ENCODE data around the gene PUS10.

PUS10 gene

GRCh38 chr2:60958361-60958760, 59.7 kb downstream of the PUS10 start:
- Histone ChIP-seq H3K4me3 (IDR thresholded peaks at IDR 0.05; ENCODE audit: insufficient read depth, low read depth, low read length) (no peak overlapping the region), H3K36me3 (ENCODE audit: insufficient read depth) (no peaks in the 10 kb centered on the region), H3K27me3 (ENCODE audit: insufficient read depth, low read depth) (no peaks in the 10 kb centered on the region), H3K79me2 (ENCODE audit: insufficient read depth, low read depth) (no peaks in the 10 kb centered on the region), H3K9ac (no peak overlapping the region), H3K4me2 (no peak overlapping the region), H3K4me1 (ENCODE audit: low read depth, poor library complexity, severe bottlenecking) (no peaks in the 10 kb centered on the region), H2AFZ (ENCODE audit: low read depth) (no peak overlapping the region), H3K27ac (no peak overlapping the region), H4K20me1 (ENCODE audit: insufficient read depth) (no peaks in the 10 kb centered on the region)
- TF ChIP-seq CTCF (conservative IDR thresholded peaks at IDR 0.05; ENCODE audit: low read depth, low read length) = no peak

- Histone ChIP-seq H3K9ac (no peak overlapping the region), H3K36me3 (ENCODE audit: insufficient read depth) (no peaks in the 10 kb centered on the region), H3K4me3 (IDR thresholded peaks at IDR 0.05; ENCODE audit: insufficient read depth, low read depth, low read length) (no peak overlapping the region), H3K4me1 (ENCODE audit: low read depth, poor library complexity, severe bottlenecking) (no peaks in the 10 kb centered on the region), H2AFZ (ENCODE audit: low read depth) (no peak overlapping the region), H4K20me1 (ENCODE audit: insufficient read depth) (no peaks in the 10 kb centered on the region), H3K4me2 (no peak overlapping the region), H3K27ac (no peak overlapping the region), H3K79me2 (ENCODE audit: insufficient read depth, low read depth) (no peaks in the 10 kb centered on the region), H3K27me3 (ENCODE audit: insufficient read depth, low read depth) (no peaks in the 10 kb centered on the region)
- no peak for TF ChIP-seq CTCF (conservative IDR thresholded peaks at IDR 0.05; ENCODE audit: low read depth, low read length)
These were observed 60.4 kb downstream of the PUS10 start for GRCh38 chr2:60957643-60958042.

GRCh38 chr2:60957224-60957623, 60.8 kb downstream of the PUS10 start:
- H3K4me3 ChIP-seq (IDR thresholded peaks at IDR 0.05; ENCODE audit: insufficient read depth, low read depth, low read length) = no peak overlapping the region
- no peaks in the 10 kb centered on the region for H3K79me2 ChIP-seq (ENCODE audit: insufficient read depth, low read depth)
- H3K4me2 ChIP-seq = no peak overlapping the region
- H4K20me1 ChIP-seq (ENCODE audit: insufficient read depth) = no peaks in the 10 kb centered on the region
- no peaks in the 10 kb centered on the region for H3K36me3 ChIP-seq (ENCODE audit: insufficient read depth)
- H3K9ac ChIP-seq = no peak overlapping the region
- H3K27me3 ChIP-seq (ENCODE audit: insufficient read depth, low read depth) = no peaks in the 10 kb centered on the region
- no peak for TF ChIP-seq CTCF (conservative IDR thresholded peaks at IDR 0.05; ENCODE audit: low read depth, low read length)
- no peak overlapping the region for H3K27ac ChIP-seq
- no peaks in the 10 kb centered on the region for H3K4me1 ChIP-seq (ENCODE audit: low read depth, poor library complexity, severe bottlenecking)
- H2AFZ ChIP-seq (ENCODE audit: low read depth) = no peak overlapping the region

- Histone ChIP-seq H3K36me3 (ENCODE audit: insufficient read depth) (no peaks in the 10 kb centered on the region), H3K9ac (no peak overlapping the region), H4K20me1 (ENCODE audit: insufficient read depth) (no peaks in the 10 kb centered on the region), H3K27me3 (ENCODE audit: insufficient read depth, low read depth) (no peaks in the 10 kb centered on the region), H3K79me2 (ENCODE audit: insufficient read depth, low read depth) (no peaks in the 10 kb centered on the region), H3K27ac (no peak overlapping the region), H2AFZ (ENCODE audit: low read depth) (no peak overlapping the region), H3K4me2 (no peak overlapping the region), H3K4me1 (ENCODE audit: low read depth, poor library complexity, severe bottlenecking) (no peaks in the 10 kb centered on the region), H3K4me3 (IDR thresholded peaks at IDR 0.05; ENCODE audit: insufficient read depth, low read depth, low read length) (no peak overlapping the region)
- no peak for TF ChIP-seq CTCF (conservative IDR thresholded peaks at IDR 0.05; ENCODE audit: low read depth, low read length)
These were observed 63.9 kb downstream of the PUS10 start for GRCh38 chr2:60954139-60954538.

Data from KMS-11 (cell line).